HG02973 (cell line): ENCODE measurements around the gene AFG1L.
"Not testable (repeated sequence)": the region's sequence is repeated elsewhere in the genome, so short reads cannot be mapped to it uniquely, and the experiment has no call there.

Experiments used
- ATAC-seq: cut with Tn5 transposase; IDR thresholded peaks from one replicate; pipeline ENCODE4 v1.9.1; 2021; ENCODE audit warnings: moderate library complexity; ENCODE audit not compliant: unreplicated experiment

Gene AFG1L

DNA sequence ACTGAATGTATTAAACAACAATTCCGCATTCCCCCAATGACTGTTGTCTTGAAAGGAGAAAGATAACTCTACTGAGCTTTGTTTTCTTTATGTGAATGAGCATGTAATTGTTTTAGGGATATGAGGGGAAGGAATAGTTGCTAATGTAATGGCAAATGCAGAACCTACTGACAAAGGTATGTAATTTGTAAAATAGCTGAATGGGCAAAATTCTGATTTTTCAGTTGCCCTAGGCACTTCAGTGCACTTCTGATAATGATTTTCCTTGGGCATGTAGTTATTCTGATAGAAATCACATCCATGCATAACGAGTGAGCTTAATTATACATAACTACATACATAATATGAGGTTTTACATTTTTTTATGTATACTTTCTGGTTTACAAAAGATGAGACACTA is 212.5 kb downstream of the AFG1L start:
- ATAC-seq, result no peak

DNA sequence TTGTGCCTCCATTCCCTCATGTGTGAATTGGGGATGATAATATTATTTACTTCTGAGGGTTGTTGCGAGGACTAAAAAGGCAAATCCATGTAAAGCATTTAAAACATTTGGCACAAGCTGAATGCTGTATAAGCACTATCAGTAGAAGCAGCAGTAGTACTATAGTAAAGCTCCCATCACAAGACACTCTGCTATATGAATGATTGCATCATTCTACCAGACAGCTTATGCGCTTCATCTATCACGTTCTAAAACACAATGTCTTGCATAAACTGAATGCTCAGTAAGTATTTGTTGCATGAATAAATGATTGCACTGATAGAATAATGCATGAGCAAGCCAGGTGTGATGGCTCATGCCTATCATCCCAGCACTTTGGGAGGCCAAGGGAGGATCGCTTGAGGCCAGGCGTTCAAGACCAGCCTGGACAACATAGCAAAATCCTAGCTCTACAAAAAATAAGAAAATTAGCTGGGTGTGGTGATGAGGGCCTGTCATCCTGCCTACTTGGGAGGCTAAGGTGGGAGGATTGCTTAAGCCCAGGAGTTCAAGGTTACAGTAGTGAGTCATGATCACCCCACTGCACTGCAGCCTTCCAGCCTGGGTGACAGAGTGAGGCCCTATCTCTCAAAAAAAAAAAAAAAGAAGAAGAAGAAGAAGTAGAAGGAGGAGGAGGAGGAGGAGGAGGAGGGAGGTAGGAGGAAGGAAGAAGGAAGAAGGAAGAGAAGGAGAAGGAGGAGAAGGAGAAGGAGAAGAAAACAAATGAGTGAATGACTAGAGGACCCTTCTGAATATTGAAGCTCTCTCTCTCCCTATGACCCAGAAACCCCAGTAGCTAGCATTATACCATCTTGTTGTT is 215.8 kb downstream of the AFG1L start:
- ATAC-seq, result no peak

DNA sequence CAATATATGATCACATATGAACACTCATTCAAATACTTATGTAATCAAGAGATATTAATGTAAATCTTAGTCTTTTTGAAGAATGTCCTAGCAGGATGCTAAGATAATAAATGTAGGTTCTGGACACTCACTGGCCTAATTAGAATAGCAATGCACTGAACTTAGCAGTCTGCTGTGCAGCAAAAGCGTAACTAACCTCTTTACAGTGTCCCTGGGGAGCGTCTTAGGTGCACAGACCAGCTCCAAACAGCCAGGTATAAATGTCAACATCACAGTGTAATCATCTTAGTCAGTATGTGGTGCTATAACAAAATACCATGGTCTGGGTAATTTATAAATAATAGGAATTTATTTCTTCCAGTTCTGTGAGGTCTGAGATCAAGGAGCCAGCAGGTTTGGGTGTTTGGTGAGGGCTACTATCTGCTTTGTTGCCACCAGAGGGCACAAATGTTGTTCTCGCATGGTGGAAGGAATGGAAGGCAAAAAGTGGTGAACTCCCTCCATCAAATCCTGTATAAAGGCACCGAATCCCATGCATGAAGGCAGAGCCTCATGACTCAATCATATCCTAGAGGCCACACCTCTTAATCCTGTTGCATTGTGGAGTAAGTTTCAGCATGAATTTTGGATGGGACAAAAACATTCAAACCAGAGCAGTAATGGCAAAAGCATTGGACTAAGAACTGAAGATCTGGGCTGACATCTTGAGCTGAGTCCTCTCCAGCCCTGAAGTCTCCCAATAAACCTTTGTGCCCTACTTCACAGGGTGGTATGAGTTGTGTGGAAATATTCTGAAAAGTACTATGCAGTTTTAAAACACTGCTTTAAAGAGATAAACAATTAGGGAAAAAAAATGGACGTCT is 224.1 kb downstream of the AFG1L start:
- no peak for ATAC-seq

DNA sequence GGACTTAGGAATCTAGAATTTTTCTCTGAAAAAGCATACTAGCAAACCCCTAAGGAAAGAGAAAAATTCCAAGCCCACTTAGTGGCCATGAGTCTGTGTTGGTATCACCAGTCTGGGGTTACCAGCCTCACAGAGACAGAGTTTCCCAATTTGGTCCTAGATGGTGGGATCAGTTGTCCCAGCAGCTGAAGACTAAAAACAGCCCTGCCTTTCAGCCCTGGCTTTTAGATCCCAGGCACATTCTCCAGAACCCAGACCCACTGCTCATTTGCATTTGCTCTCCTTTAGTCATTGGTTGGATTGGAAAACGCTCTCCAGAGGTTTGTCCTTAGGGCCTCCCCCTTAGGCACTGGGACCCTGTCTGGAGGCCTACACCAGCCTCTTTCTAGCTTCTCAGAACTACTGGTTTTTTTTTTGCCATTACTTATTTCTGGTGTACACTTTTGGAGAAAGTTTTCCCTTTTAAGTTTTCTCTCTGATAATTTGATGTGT is 226.8 kb downstream of the AFG1L start:
- no peak for ATAC-seq

DNA sequence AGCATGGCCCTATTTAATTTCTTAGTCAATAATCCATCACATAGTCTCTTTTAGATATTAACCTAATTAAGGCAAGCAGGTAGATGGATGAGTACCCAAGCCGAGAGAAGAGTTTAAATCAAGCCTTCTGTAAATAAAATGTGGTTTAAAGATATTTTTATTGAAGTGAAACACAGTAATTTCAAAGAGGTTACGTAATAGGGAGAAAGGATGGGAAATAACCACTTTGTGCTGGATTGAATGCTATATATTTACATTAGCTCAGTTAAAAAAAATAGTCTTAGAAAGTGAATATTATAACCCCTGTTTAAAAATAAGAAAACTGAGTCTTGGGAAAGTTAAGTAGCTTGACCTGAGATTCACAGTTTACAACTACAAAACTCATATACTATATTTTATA is 228.8 kb downstream of the AFG1L start:
- ATAC-seq, result no peak

DNA sequence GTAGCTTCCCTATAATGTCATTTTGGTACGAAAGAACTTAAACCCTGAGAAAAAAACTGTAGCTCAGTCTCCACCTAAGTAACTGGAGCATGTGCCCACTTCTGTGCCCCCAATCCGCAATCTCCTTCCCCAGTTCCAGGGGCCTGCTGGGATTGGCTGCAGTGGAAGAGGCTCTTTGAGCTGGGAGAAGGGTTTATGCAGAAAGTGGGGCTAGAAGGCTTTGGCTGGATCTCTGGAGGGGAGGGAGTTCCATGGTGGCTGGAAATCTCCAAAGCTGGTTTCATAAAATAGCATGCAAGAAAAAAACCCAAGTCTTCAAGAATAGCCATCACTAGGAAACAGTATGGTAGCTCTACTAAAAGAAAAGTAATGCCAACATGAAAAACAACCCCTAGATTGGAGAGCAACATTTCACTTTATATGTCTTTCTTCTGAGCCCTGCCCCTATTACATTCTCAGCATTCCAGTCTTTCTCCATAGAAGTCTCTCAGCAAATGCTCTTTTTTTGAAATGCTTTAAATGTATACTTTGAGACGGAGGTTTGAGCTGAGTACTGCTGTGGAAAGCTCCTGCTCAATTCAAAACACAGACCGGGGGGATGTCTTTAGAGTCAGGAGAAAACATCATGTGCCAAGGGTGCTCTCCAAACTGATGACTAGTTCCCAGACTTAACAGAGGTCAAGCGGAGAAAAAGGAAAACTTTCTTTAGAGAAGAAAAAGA is 229.8 kb downstream of the AFG1L start:
- no peak for ATAC-seq

DNA sequence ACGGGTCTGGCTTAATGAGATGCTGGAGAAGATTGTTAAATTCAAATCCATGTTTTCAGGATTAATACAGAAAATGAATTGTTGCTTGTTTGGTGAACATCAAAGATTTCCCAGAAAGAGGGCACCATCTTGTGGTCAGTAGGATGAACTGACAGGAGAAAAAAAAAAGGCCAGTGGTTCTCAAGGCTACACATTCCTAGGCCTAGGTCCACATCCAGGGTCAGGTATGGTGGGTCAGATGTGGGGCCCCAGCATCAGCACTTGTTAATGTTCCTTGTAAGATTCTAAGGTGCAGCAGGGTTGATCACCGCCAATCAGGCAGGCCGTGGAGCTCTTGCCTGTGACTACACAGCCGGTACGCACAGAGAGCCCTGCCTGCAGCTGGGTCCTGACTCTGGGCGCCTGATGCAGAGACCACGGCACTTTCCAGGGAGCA is 231.9 kb downstream of the AFG1L start:
- no peak for ATAC-seq

DNA sequence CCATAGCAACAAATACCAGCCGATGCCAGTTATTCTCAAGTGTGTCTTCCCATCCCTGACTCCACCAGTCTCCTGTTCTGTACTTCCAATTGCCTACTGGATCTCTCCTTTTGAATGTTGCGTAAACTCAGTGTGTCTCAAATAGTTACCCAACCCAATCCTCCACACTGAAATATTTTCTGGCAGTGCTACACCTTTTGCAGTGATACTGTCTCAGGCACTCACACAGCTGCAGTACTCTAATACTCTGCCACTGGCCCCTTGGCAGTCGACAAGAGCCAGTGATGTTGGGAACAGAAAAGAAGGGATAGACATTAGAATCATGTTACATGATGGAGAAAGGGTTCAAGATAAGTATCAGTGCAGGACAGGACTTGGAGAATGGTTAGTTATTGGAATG is 234.0 kb downstream of the AFG1L start:
- no peak for ATAC-seq

DNA sequence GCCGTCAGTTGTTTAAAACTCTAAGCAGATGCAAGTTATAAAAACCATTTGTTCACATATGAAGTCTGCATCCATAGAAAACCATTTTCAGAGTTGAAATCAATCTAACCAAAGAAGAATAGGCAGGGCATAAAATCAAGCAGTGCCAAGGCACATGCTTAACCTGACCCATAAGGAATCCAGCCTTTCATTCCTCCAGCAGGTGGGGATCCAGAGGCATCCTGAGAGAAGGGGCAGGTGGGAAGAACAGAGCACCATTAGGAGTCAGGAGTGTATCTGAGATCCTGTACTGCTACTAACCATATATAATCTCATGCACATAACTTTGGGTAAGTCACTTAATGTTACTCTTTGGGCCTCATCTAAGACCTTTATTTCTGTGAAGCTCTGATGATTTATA is 236.5 kb downstream of the AFG1L start:
- ATAC-seq, result no peak

DNA sequence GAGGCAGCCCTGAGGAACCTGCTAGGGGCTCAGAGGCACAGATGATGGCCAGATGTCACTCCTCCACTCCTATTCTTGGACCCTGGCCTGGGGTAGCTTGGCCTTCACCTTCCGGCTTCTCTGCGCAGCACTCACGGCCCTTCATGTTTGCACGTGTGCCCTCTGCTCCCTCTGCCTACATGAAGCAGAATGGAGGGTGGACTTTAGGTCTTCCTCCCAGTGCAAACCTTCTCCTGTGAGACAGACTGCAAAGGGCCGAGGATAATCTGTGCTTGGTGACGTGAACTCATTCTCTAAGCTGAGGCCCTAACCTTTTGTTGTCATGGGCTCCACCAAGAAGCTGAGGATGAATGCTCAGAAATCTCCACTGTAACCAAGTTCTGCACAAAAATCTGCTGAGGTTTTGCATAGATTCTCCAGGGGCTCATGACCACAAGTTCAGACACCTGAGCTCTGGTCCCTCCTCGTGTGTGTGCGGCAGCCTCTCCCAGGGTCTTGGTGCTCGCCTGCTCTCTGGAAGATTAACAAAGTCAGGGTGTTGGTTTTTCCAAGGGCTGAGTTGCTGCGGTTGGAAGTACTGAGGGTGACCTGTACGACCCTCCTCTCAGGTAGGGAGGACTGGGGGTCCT is 240.4 kb downstream of the AFG1L start:
- no peak for ATAC-seq

DNA sequence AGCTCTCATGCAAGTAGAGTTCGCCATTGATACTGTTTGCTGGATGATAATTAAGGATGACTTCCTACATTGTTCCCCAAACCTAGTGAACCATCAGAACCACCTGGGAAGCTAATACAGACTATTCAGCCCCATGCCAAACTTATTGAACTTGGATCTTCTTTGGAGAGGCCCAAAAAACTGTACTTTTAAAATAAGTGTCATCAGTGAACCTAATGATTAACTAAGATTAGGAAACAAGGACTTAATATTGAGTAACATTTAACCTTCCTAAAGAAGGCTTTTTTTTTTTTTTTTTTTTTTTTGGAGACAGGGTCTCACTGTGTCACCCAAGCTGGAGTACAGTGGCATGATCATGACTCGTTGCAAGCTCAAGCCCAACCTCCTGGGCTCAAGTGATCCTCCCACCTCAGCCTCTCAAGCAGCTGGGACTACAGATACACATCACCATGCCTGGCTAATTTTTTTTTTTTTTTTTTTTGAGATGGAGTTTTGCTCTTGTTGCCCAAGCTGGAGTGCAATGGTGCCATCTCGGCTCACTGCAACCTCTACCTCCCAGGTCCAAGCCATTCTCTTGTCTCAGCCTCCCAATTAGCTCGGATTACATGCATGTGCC is 241.2 kb downstream of the AFG1L start:
- not testable (repeated sequence) for ATAC-seq

DNA sequence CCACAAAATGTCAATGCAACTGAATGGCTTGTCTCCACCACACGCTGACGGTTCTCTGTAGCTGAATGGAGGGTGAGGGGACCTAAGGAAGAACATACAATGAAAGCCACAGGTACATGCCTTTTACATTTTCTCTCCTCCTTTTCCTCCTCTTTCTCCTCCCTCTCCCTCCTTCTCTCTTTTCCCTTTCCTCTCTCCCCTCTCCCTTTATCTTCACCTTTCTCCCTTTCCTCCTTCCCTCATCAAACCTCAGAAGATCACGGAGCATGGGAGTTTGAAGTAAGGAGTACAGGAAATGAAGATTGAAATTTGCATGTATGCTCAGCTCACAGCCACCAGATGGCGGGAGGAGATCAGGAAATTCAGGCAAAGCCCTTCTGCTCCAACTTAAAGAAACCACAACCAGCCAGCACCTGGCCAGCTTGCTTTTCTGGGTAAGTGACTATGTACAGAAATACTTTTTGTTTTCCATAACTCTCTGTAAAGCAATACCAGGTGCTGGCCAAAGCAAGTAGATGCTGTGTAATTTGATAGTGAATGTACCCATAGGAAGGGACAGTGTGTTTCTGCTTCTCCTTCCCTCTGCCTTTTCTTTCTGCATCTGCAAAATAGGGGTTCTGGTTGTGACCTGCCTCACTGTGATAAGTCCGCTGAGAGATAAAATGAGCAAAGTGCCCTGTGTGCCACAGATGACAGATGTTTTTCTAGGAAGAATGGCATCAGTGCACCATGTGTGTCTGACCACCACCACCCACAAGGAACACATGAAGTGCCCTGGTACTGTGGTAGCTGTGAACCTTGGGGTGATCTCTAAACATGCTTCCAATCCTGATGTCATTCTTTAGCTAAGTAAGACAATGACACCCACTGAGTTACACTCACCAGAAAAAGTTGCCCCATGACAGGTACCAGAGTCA is 247.2 kb downstream of the AFG1L start:
- no peak for ATAC-seq

DNA sequence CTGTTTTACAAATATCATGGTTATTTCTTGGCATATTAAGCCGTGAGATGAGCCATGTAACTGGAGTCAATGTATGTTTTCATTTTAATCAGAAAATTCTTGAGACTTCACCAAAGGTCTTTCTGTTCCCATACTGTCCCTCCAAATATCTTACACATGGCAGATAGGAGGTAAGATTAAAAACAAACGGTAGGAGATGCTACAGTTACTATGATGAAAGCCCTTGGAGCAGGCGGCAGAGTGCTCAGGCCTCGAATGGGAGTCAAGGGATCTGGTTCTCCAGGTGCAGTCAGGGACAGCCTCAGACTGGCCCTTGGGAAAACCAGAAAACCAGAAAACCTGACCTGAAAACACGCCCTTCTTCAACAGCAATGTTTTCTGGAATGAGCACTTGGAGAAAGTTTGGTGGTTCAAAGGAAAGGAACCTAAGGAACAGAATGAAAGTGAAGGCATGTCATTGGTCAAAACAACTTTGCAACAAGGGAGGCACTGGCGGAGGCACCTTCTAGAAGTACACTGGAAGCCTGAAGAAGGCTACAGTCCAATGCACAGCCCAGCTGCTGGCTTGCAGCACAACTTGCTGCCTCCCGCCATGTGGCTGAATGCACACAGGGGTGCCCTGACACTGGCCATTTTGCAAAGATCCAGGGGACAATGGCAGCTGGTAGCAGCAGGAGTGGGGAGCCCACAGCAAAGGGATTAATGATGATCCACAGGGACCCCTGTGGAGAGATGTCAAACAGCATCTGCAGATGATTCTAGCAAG is 248.5 kb downstream of the AFG1L start:
- ATAC-seq, result no peak

DNA sequence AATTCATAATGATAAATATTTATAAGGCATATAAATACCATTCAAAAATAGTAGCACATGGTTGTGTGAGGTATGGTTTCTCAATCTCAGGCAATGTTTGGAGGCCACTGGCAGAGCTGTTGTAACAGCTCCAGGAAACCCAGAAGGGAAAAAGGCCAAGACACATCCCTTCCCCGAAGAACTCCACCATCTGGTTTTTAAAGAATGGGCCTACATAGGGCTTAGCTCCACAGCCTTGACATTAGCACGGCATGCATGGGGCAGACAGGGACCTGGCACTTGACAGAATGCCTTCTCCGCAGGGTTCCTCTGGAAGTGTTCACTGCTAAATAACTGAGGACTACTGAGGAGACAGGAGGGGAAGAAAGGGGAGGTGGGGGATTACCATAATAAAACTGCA is 249.8 kb downstream of the AFG1L start:
- no peak for ATAC-seq

DNA sequence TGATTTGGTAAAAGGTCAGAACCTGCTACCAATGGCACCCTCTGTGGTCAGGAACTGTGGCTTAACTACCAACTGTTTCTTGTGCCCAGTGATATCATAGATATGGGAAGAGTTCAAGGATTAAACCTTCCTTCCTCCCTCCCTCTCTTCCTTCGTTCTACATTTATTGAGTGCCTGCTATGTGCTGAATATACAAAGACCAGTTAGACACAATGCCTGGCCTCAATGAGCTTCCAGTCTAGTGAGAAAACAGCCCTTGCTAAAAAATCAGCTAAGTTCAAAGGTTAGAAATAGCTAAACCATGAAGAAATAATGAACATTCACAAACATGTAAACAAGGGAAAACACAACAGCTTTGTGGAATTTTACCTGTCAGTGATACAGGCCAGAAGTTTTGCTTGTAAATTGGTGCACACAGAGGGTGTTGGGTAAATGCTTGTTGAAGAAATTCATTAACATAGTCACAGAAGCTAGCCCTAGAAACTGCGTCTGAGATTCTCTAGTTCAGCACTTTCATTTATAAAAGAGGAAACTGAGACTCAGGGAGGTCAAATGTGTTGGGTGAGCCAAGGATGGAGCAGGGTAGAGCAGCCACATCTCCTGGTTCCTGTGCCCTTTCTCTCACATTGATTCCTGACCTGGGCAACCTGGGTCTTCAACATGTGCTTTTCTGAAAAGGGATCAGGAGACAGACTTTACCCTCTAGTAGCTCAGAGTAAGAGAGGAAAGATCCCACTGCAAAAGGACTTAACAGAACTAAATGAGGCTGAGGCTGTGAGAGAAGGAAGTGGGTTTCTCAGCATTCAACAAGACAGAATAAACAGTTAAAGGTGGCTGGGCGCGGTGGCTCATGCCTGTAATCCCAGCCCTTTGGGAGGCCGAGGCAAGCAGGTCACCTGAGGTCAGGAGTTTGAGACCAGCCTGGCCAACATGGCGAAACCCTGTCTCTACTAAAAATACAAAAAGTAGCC is 251.5 kb downstream of the AFG1L start:
- no peak for ATAC-seq

DNA sequence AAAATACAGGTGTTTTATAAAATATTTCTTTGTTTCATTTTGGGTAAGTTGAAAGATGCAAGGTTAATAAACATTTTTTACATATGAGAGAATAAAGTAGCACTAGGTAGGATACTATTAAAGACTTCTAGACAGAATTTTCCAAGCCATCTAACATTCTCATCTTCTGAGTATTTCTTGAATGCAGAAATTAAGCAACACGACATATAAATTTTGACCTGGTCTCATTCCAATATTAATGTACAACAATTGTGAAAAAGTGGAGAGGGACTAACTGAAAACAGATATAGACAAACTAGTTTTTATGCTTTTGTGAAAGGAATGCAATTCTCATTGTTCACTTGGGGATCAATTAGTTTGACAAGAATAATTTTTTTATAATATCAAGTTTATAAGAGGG is 254.4 kb downstream of the AFG1L start:
- no peak for ATAC-seq

DNA sequence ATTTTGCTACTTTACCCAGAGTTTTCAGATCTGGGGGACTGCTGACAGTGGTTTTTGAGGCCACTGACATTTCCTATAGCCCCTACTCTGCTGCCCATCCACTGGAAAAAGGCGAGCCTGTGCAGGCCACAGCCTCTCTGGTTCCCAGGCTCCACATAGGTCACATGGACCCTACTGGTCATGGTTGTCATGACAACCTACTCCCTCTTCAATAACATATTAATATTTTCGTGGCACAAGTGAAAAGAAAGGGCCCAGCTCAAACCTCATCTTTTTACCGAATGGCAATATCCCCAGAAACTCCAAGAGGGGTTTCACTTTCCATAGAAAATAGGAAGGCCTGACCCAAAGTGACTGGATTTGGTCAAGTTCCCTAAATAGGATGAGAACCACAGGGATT is 254.9 kb downstream of the AFG1L start:
- no peak for ATAC-seq
